EL (cell line): ENCODE measurements around the gene DCBLD2.
A peak's percentile ranks its signal among the peaks of the same experiment; 100 is the strongest.

Source experiments
- DNase-seq: peaks from one replicate; pipeline ENCODE4 v3.0.0-alpha.2; 2016

The DCBLD2 gene

GRCh38 chr3:98763819-98764418 is 137.6 kb downstream of the DCBLD2 start:
- no peak for DNase-seq

GRCh38 chr3:98763076-98763475 is 138.4 kb downstream of the DCBLD2 start, which contains the start of gene ST3GAL6:
TSS of gene ST3GAL6 (plus strand) at chr3:98763340. CDS start at chr3:98768441, 5,101 bp downstream.
- peak; percentile 28 for DNase-seq

- DNase-seq = no peak
These were observed 139.8 kb downstream of the DCBLD2 start for GRCh38 chr3:98761643-98762229.

- DNase-seq = no peak
These were observed 141.9 kb downstream of the DCBLD2 start for GRCh38 chr3:98759629-98760028.

- no peak for DNase-seq
These were observed 145.9 kb downstream of the DCBLD2 start for GRCh38 chr3:98755601-98756000.

- no peak for DNase-seq
These were observed 147.0 kb downstream of the DCBLD2 start for GRCh38 chr3:98754483-98754882.

- peak; percentile 5 for DNase-seq
These were observed 151.1 kb downstream of the DCBLD2 start for GRCh38 chr3:98750276-98750919.

- no peak for DNase-seq
These were observed 154.6 kb downstream of the DCBLD2 start for GRCh38 chr3:98746882-98747281.

- DNase-seq = no peak
These were observed 155.4 kb downstream of the DCBLD2 start for GRCh38 chr3:98746122-98746521.
